Esophagus squamous epithelium (tissue), 5 donors: ENCODE results near the gene UBE2J2. TPM values are rescaled to one million over a fixed set of nuclear protein-coding genes. Genes with fewer than 3 reads are reported as not detected.

Experiments
- DNase-seq: peaks from one replicate; lab custom pipeline; 2025; lab: John Stamatoyannopoulos, UW
- H3K27ac ChIP-seq, 4 donors: fragments of 200-600 bp; sonication (generic); one replicate each; pipeline ENCODE4 v1.5.1; 2016 to 2019; ENCODE audit warnings: mild to moderate bottlenecking in 1 of 4
- H3K27me3 ChIP-seq, 4 donors: fragments of 200-600 bp; sonication (generic); 1 replicate in 3 of 4; 2 replicates in 1 of 4; pipeline versions ENCODE4 v1.5.1 to v1.6.0; 2017 to 2021; ENCODE audit warnings: antibody characterized with exemption in 1 of 4
- H3K36me3 ChIP-seq, 3 donors: fragments of 200-600 bp; sonication (generic); one replicate each; pipeline ENCODE4 v1.5.1; 2016 to 2019
- H3K4me1 ChIP-seq, 3 donors: fragments of 200-600 bp; sonication (generic); one replicate each; pipeline ENCODE4 v1.5.1; 2017 to 2019
- H3K4me3 ChIP-seq, 4 donors: fragments of 200-600 bp; sonication (generic); 1 replicate in 3 of 4; 2 replicates in 1 of 4; pipeline ENCODE4 v1.5.1; 2016 to 2019; ENCODE audit warnings: mild to moderate bottlenecking in 2 of 4, moderate library complexity in 1 of 4
- H3K9me3 ChIP-seq, 3 donors: fragments of 200-600 bp; sonication (generic); one replicate each; pipeline ENCODE4 v1.5.1; 2016 to 2019
- POLR2A ChIP-seq, 4 donors: fragments of 450-650 bp; IDR thresholded peaks; one replicate each; pipeline ENCODE4 v1.6.1; 2017; ENCODE audit warnings: antibody characterized with exemption in 4 of 4, mild to moderate bottlenecking in 4 of 4, moderate library complexity in 3 of 4
- WGBS, 2 donors: methylation state at CpG; one replicate each; pipeline ENCODE4 v1.1.5; 2018; 5-methylcytosine and 5-hydroxymethylcytosine counted together
- intact Hi-C: fragments of 100-400 bp; cut with DNase I; formaldehyde crosslinking; loops from one replicate; pipeline ENCODE4 v1.15.0; 2022
- total RNA-seq, 4 donors: library from RNA; depleted of rRNA; stranded (reverse); fragments of >200 nt; gene quantifications; one replicate each; pipeline ENCODE4 v1.1.0, GENCODE V29; 2016
- TF ChIP-seq, protein P1 (sequence below), 6 experiments: fragments of 450-650 bp in 4 of 6; fragments of 200-600 bp in 2 of 6; sonication (generic) in 2 of 6; IDR thresholded peaks; one replicate each; pipeline ENCODE4 v1.5.1; 2016 to 2019; ENCODE audit warnings: antibody characterized with exemption in 6 of 6, mild to moderate bottlenecking in 4 of 6, moderate library complexity in 4 of 6
- donor health status: DM: yes; HTN: yes; CAD: no.

UBE2J2 gene
- total RNA-seq, 4 donors from 2014 or later, result 32.6 to 54.3 (median 42.5) TPM

DNA sequence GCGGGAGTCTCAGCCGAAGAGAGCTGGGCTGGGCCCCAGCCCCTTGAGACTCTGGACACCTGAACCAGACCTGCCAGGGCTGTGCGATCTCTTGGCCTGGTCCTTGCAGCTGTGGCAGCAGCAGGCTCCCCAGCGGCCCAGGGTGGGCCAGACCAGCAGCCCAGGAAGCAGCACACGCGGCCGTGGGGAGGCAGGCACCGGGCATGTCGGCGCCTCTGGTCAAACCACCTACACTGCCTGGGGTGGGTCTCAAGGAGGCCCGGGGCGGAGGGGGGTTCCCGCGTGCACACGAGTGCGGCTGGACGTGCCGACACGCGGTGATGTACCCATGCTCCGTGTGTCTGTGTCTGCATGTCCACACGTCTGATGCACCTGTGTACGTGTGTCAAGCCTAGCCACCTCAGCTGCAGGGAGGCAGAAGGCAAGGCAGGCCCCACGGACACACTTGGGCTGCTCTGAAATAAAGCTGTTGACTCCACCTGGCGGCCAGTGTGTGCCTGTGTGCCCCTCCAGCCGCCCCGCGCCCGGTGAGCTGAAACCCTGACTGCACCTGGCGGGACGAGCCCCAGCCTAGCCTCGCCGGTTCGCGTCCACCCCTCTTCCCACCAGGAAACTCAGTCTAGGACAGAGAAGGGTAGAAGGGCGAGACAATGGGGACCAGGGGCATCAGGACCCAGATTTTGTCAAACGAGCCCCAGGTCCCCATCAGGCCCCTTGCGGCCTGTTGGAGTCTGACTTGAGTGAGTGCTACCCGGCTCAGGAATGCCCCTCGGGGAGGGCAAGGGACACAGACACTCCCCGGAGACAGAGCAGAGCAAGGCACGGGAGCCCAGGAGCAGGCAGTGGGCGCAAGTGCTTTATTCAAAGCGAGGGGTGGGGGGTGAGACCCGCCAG is 18.1 kb upstream of the UBE2J2 start:
- no peak overlapping the region for H3K4me3 ChIP-seq
- 26% methylated on average over 13 of the region's 45 CpGs; no CpG with 5 or more reads in 1 of the 2 donors for WGBS, 2 donors
- intact Hi-C loops, result loop anchor here (5.0 to 10.0 kb wide), 2 partner anchors 169 to 257 kb away; no protein-coding TSS in a partner anchor
- H3K4me1 ChIP-seq, result peaks cover 9 to 23% (median 11%) of the 10 kb centered on the region in 3 donors
- H3K9me3 ChIP-seq, result no peaks in the 10 kb centered on the region
- TF ChIP-seq, protein P1, sequence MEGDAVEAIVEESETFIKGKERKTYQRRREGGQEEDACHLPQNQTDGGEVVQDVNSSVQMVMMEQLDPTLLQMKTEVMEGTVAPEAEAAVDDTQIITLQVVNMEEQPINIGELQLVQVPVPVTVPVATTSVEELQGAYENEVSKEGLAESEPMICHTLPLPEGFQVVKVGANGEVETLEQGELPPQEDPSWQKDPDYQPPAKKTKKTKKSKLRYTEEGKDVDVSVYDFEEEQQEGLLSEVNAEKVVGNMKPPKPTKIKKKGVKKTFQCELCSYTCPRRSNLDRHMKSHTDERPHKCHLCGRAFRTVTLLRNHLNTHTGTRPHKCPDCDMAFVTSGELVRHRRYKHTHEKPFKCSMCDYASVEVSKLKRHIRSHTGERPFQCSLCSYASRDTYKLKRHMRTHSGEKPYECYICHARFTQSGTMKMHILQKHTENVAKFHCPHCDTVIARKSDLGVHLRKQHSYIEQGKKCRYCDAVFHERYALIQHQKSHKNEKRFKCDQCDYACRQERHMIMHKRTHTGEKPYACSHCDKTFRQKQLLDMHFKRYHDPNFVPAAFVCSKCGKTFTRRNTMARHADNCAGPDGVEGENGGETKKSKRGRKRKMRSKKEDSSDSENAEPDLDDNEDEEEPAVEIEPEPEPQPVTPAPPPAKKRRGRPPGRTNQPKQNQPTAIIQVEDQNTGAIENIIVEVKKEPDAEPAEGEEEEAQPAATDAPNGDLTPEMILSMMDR (IDR thresholded peaks at IDR 0.05), result peak; percentile 60 to 90 (median 84)
- TF ChIP-seq POLR2A (IDR thresholded peaks at IDR 0.05), result no peak
- H3K36me3 ChIP-seq, result peaks cover 3 to 45% (median 13%) of the 10 kb centered on the region in 3 donors
- H3K27ac ChIP-seq, result no peak overlapping the region
- DNase-seq, result no peak
- H3K27me3 ChIP-seq, result peaks cover 0 to 18% (median 0%) of the 10 kb centered on the region in 4 donors

DNA sequence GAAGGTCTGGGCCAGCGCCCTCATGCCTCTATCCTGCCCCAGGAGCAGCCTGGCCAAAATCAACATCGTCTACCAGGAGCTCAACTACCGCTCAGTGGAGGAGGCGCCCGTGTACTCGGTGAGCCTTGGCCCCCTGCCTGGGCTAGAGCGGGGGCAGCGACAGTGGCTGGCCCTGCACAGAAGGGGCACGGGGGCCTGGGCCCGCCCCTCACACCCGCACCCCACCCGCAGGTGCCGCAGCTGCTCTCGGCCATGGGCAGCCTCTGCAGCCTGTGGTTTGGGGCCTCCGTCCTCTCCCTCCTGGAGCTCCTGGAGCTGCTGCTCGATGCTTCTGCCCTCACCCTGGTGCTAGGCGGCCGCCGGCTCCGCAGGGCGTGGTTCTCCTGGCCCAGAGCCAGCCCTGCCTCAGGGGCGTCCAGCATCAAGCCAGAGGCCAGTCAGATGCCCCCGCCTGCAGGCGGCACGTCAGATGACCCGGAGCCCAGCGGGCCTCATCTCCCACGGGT is 17.4 kb upstream of the UBE2J2 start:
- Histone ChIP-seq H3K4me3 (no peak overlapping the region), H3K36me3 (peaks cover 1 to 38% (median 9%) of the 10 kb centered on the region in 3 donors), H3K27me3 (peaks cover 0 to 25% (median 0%) of the 10 kb centered on the region in 4 donors), H3K4me1 (peaks cover 9 to 23% (median 11%) of the 10 kb centered on the region in 3 donors), H3K9me3 (no peaks in the 10 kb centered on the region), H3K27ac (no peak overlapping the region)
- TF ChIP-seq POLR2A (IDR thresholded peaks at IDR 0.05), result no peak
- TF ChIP-seq, protein P1 (IDR thresholded peaks at IDR 0.05), result no peak
- no CpG with 5 or more reads among the region's 28 CpGs for WGBS, 2 donors
- DNase-seq, result no peak
- intact Hi-C loops, result loop anchor here (5.0 to 10.0 kb wide), 2 partner anchors 169 to 256 kb away; no protein-coding TSS in a partner anchor

DNA sequence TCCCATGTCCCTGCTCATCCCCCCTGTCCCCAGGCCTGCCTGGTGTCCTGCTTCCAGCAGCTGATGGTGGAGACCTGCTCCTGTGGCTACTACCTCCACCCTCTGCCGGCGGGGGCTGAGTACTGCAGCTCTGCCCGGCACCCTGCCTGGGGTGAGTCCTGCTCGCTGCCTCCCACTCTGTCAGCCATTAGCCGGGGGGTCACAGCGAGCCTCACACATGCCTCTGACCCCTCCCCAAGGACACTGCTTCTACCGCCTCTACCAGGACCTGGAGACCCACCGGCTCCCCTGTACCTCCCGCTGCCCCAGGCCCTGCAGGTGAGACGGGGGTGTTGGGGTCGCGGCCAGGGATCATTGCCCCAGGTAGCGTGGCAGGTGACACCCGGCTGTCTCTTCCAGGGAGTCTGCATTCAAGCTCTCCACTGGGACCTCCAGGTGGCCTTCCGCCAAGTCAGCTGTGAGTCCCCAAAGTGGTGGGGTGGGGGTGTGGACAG is 16.6 kb upstream of the UBE2J2 start:
- intact Hi-C loops, result loop anchor here (5.0 to 10.0 kb wide), 2 partner anchors 168 to 255 kb away; no protein-coding TSS in a partner anchor
- H3K4me1 ChIP-seq, result peaks cover 9 to 30% (median 11%) of the 10 kb centered on the region in 3 donors
- H3K9me3 ChIP-seq, result no peaks in the 10 kb centered on the region
- TF ChIP-seq POLR2A (IDR thresholded peaks at IDR 0.05), result no peak
- TF ChIP-seq, protein P1 (IDR thresholded peaks at IDR 0.05), result peak; percentile 46 to 85 (median 66)
- 17 to 45% methylated on average over 1 to 12 of the region's 15 CpGs for WGBS, 2 donors
- no peak overlapping the region for H3K27ac ChIP-seq
- peaks cover 0 to 30% (median under 1%) of the 10 kb centered on the region in 3 donors for H3K36me3 ChIP-seq
- H3K4me3 ChIP-seq, result no peak overlapping the region
- peaks cover 0 to 33% (median 0%) of the 10 kb centered on the region in 4 donors for H3K27me3 ChIP-seq
- no peak for DNase-seq

DNA sequence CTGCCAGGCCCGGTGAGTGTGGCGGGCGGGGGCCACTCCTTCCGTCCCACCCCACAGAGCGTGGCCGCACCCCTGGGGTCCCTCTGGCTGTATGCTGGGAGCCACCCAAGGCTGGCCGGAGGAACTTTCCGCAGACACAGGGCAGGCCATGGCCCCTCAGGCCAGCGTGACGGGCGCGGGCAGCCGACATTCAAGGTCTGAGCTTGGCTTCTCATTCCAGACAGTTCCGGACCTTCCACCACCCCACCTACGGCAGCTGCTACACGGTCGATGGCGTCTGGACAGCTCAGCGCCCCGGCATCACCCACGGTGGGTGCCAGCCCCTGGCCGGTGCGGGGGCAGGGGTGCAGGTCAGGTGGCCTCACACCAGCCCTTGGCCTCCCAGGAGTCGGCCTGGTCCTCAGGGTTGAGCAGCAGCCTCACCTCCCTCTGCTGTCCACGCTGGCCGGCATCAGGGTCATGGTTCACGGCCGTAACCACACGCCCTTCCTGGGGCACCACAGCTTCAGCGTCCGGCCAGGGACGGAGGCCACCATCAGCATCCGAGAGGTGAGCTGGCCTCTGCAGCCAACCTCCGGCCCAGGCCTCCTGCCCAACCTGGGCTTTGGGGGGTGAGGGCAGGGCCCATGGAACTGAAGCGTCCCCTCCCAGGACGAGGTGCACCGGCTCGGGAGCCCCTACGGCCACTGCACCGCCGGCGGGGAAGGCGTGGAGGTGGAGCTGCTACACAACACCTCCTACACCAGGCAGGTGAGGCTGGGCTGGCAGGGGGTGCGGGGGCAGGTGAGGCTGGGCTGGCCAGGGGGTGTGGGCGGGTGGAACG is 13.8 kb upstream of the UBE2J2 start:
- Histone ChIP-seq H3K27ac (no peak overlapping the region), H3K36me3 (peaks cover 0 to 2% (median 0%) of the 10 kb centered on the region in 3 donors), H3K9me3 (no peaks in the 10 kb centered on the region), H3K4me3 (no peak overlapping the region), H3K27me3 (peaks cover 0 to 44% (median 0%) of the 10 kb centered on the region in 4 donors), H3K4me1 (peaks cover 9 to 43% (median 11%) of the 10 kb centered on the region in 3 donors)
- intact Hi-C loops, result no loop called here
- 37 to 79% methylated on average over 2 to 18 of the region's 46 CpGs for WGBS, 2 donors
- TF ChIP-seq, protein P1 (IDR thresholded peaks at IDR 0.05), result no peak
- TF ChIP-seq POLR2A (IDR thresholded peaks at IDR 0.05), result no peak
- DNase-seq, result no peak
